ENCODE data around the gene CATSPERZ. TPM values are rescaled to one million over a fixed set of nuclear protein-coding genes. Genes with fewer than 3 reads are reported as not detected.

The CATSPERZ gene
- total and polyA plus RNA-seq, 2 of the 8 experiments (the other 6 are each of a cell fraction or from before 2014, with no cell fraction given) = 0.77 TPM; not detected in 1

DNA sequence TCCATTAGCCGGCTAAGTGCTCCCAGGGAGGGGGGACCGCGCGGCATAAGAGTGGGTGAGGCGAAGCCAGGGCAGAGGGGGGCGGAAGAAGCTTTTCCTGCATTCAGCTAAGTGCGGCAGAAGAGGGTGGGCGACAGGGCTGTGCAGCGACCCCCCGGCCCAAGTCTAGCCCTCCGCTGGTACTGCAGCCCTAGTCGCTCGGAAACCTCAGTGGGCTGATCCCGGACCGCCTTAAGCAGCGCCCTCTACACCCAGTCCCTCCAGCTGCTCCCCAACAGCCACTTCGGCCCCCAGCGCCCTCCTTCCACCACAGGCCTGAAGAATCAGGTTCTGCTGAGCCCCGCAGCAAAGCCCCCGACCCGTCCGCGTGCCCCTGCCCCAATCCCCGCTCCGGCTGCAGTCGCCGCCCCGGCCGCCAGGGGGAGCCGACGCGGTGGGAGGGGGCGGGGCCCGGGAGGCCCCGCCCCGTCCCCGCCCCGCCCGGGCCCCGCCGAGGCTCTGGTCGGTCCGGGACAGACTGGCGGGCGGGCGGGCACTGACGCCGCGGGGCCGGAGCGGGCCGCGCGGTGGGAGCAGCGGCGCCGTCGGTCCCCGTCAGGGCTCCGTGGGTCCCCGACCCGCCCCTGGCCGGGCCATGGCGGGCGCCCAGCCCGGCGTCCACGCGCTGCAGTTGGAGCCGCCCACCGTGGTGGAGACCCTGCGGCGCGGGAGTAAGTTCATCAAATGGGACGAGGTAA is 49.0 kb upstream of the CATSPERZ start, which contains the start of gene PLCB3:
PLCB3 (plus strand) TSS at position 515 of the 737 bp plus-strand sequence; CDS start at position 635, 120 bp downstream.
- no peak for FAIRE-seq
- Histone ChIP-seq H2BK5ac (ENCODE audit: low read depth, low read length) (peak within 1 kb of the TSS; percentile 93; the same call in 1 of the 2 replicates), H3K4me2 (ENCODE audit: insufficient read depth in 1 of 2, low read depth in 2 of 2, low read length in 2 of 2) (peak within 1 kb of the TSS; percentile 73 to 99), H3K56ac (replicated peaks; ENCODE audit: insufficient read length, low read depth, low read length) (peak within 1 kb of the TSS; percentile 78), H3K18ac (ENCODE audit: extremely low read depth, low read length) (peak within 1 kb of the TSS; percentile 99), H3K27me3 (replicated peaks in 1 of 4; ENCODE audit: control insufficient read depth in 3 of 4, extremely low read depth in 1 of 4, insufficient read depth in 3 of 4, low read length in 3 of 4) (no peaks in the 10 kb centered on the region), H2BK120ac (replicated peaks; ENCODE audit: low read depth, low read length) (peak within 1 kb of the TSS; percentile 70), H3K4me3 (ENCODE audit: extremely low read depth in 1 of 4, insufficient read depth in 2 of 4, low read depth in 3 of 4, low read length in 4 of 4) (peak within 1 kb of the TSS; percentile 73 to 86 (median 76)), H2BK15ac (ENCODE audit: low read length) (peak within 1 kb of the TSS; percentile 99; the same call in 1 of the 2 replicates), H2AFZ (ENCODE audit: low read length) (no peak within 1 kb of the TSS), H3K23me2 (ENCODE audit: low read depth, low read length) (peaks cover 13% of the 10 kb centered on the region), H3K4me1 (replicated peaks in 1 of 4; ENCODE audit: control insufficient read depth in 3 of 4, insufficient read depth in 4 of 4, low read length in 3 of 4) (peaks cover 0 to 40% (median 34%) of the 10 kb centered on the region in 4 experiments; a peak in 6 of 7 replicates), H3K9ac (replicated peaks in 1 of 4; ENCODE audit: extremely low read depth in 1 of 4, low read depth in 3 of 4, low read length in 3 of 4) (peak within 1 kb of the TSS; percentile 62 to 76 (median 64); a peak in 6 of 7 replicates), H4K8ac (ENCODE audit: extremely low read depth, insufficient read depth, low read length) (peak within 1 kb of the TSS; percentile 93), H3K79me2 (ENCODE audit: control insufficient read depth in 1 of 2, insufficient read depth in 2 of 2, low read length in 2 of 2) (peaks cover 0 to 25% of the 10 kb centered on the region in 2 experiments; a peak in 3 of 4 replicates), H4K91ac (replicated peaks; ENCODE audit: insufficient read length, low read length) (peak within 1 kb of the TSS; percentile 98), H2AK5ac (ENCODE audit: low read depth, low read length) (no peak within 1 kb of the TSS), H2BK12ac (ENCODE audit: low read depth, low read length) (peak within 1 kb of the TSS; percentile 75; the same call in 1 of the 2 replicates), H3K14ac (ENCODE audit: insufficient read length) (no peak within 1 kb of the TSS), H3K36me3 (ENCODE audit: control insufficient read depth in 2 of 4, insufficient read depth in 4 of 4, low read length in 3 of 4) (peaks cover 6 to 19% (median 12%) of the 10 kb centered on the region in 4 experiments), H4K5ac (ENCODE audit: insufficient read length, low read depth, low read length) (peak within 1 kb of the TSS; percentile 75), H3K23ac (ENCODE audit: insufficient read length) (no peak within 1 kb of the TSS), H4K20me1 (replicated peaks in 1 of 2; ENCODE audit: control insufficient read depth in 1 of 2, insufficient read depth in 2 of 2, low read length in 2 of 2) (peaks cover 6 to 13% of the 10 kb centered on the region in 2 experiments), H3K9me3 (ENCODE audit: insufficient read depth in 2 of 2, low read depth in 1 of 2, low read length in 1 of 2) (no peaks in the 10 kb centered on the region), H3K4ac (replicated peaks; ENCODE audit: insufficient read length, low read depth, low read length) (peak within 1 kb of the TSS; percentile 87), H3K79me1 (ENCODE audit: low read depth, low read length) (peaks cover 2% of the 10 kb centered on the region; the same call in 1 of the 2 replicates), H2BK20ac (ENCODE audit: low read length) (no peak within 1 kb of the TSS), H3K27ac (ENCODE audit: low read depth, low read length) (peak within 1 kb of the TSS; percentile 72; the same call in 1 of the 2 replicates)
- 4% methylated on average over 22 of the region's 75 CpGs; no CpG with 5 or more reads in 1 of the 2 experiments for WGBS, 2 experiments (ENCODE audit: extremely low coverage in 1 of 2, insufficient coverage in 1 of 2, insufficient read length in 1 of 2, insufficient replicate concordance in 2 of 2, low coverage in 1 of 2, low lambda C conversion rate in 2 of 2, missing lambda C conversion rate in 1 of 2)
- ChIA-PET POLR2A (ENCODE audit: partially characterized antibody) (interaction anchor here (0.8 to 13.1 kb wide), 18 partner anchors 9 to 272 kb away, joined by 3 to 352 read pairs (median 6); partner anchors contain the start of genes DNAJC4, ESRRA, FKBP2 and KCNK4), CTCF (ENCODE audit: partially characterized antibody) (interaction anchor here (0.6 to 10.0 kb wide), 30 partner anchors 8 to 1659 kb away, joined by 3 to 102 read pairs (median 4); partner anchors contain the start of genes CATSPERZ, FERMT3, FKBP2 and NUDT22)
- DNase-seq (ENCODE audit: low read depth in 1 of 2, low spot score in 2 of 2) = peak in 1 of 2 experiments; percentile 86
- no peak for TF ChIP-seq CBX8 (IDR thresholded peaks at IDR 0.05; ENCODE audit: borderline replicate concordance, low read depth, low read length)
- TF ChIP-seq TBP (IDR thresholded peaks at IDR 0.05; ENCODE audit: low read depth, low read length) = 0 out of 2 replicates have a peak, but pooled peaks have one; percentile 32
- TF ChIP-seq SP2 (IDR thresholded peaks at IDR 0.05; ENCODE audit: low read length) = no peak
- no peak for TF ChIP-seq POLR2AphosphoS5 (IDR thresholded peaks at IDR 0.05; ENCODE audit: low read depth, low read length)
- TF ChIP-seq JUND (IDR thresholded peaks at IDR 0.05; ENCODE audit: low read length) = no peak
- no peak for TF ChIP-seq ZNF274 (IDR thresholded peaks at IDR 0.05; ENCODE audit: borderline replicate concordance, extremely low read depth, low read length)
- TF ChIP-seq SAP30 (IDR thresholded peaks at IDR 0.05; ENCODE audit: insufficient read depth, insufficient replicate concordance, low read length) = no peak
- peak; percentile 82 for TF ChIP-seq PHF8 (conservative IDR thresholded peaks at IDR 0.05; ENCODE audit: low read depth, low read length)
- TF ChIP-seq SP4 (IDR thresholded peaks at IDR 0.05; ENCODE audit: low read length) = peak; percentile 73; the same call in 1 of the 2 replicates
- peak in 1 of 2 experiments; percentile 13; a peak in 1 of 4 replicates for TF ChIP-seq RAD21 (IDR thresholded peaks at IDR 0.05 in 1 of 2, conservative IDR thresholded peaks at IDR 0.05 in 1 of 2; ENCODE audit: low read depth in 2 of 2, low read length in 2 of 2)
- no peak for TF ChIP-seq ASH2L (IDR thresholded peaks at IDR 0.05; ENCODE audit: low read length)
